Neural cell (in vitro differentiated cells): ENCODE results near the gene CLDN4. TPM values are rescaled to one million over a fixed set of nuclear protein-coding genes. Genes with fewer than 3 reads are reported as not detected.

Experiments
- H2AFZ ChIP-seq: fragments of 200-600, 300-800 bp; sonication (generic), shearing (Covaris generic); 2 replicates; pipeline ENCODE4 v1.6.0; 2014; ENCODE audit warnings: low read depth, mild to moderate bottlenecking, antibody characterized with exemption, low read length, moderate library complexity
- H3F3A ChIP-seq: fragments of 200-600 bp; shearing (Covaris generic); 2 replicates; pipeline ENCODE4 v1.6.1; 2016; ENCODE audit warnings: mild to moderate bottlenecking, moderate library complexity, mixed read lengths, antibody characterized with exemption, low read length; ENCODE audit not compliant: insufficient read depth, poor library complexity, severe bottlenecking
- H3K27ac ChIP-seq: fragments of 200-600, 300-800 bp; sonication (generic), shearing (Covaris generic); 2 replicates; pipeline ENCODE4 v1.5.1; 2014; ENCODE audit warnings: mild to moderate bottlenecking, low read length, moderate library complexity
- H3K27me3 ChIP-seq: fragments of 300-800, 200-600 bp; sonication (generic), shearing (Covaris generic); 2 replicates; pipeline ENCODE4 v1.6.0; 2014; ENCODE audit warnings: mild to moderate bottlenecking, low read depth, low read length, moderate library complexity; ENCODE audit not compliant: insufficient read depth
- H3K36me3 ChIP-seq: fragments of 300-800, 200-600 bp; sonication (generic), shearing (Covaris generic); 2 replicates; pipeline ENCODE4 v1.5.1; 2014; ENCODE audit warnings: mild to moderate bottlenecking, antibody characterized with exemption, low read length, moderate library complexity; ENCODE audit not compliant: insufficient read depth
- H3K4me2 ChIP-seq: fragments of 300-800, 200-600 bp; sonication (generic), shearing (Covaris generic); 2 replicates; pipeline ENCODE4 v1.6.0; 2014; ENCODE audit warnings: mild to moderate bottlenecking, low read length
- H3K4me3 ChIP-seq: fragments of 300-800, 200-600 bp; sonication (generic), shearing (Covaris generic); 2 replicates; pipeline ENCODE4 v1.5.1; 2014; ENCODE audit warnings: mild to moderate bottlenecking, low read length, moderate library complexity
- H3K79me2 ChIP-seq: fragments of 200-600 bp; shearing (Covaris generic); replicated peaks from 2 replicates; pipeline ENCODE4 v1.6.0; 2014; ENCODE audit warnings: mild to moderate bottlenecking, low read length, moderate library complexity; ENCODE audit not compliant: insufficient read depth
- H3K9ac ChIP-seq: fragments of 300-800, 200-600 bp; sonication (generic), shearing (Covaris generic); 2 replicates; pipeline ENCODE4 v1.6.1; 2016; ENCODE audit warnings: mild to moderate bottlenecking, low read length, mixed read lengths
- H3K9me2 ChIP-seq: fragments of 200-600 bp; shearing (Covaris generic); 2 replicates; pipeline ENCODE4 v1.6.1; 2016; ENCODE audit warnings: mild to moderate bottlenecking, low read length, mixed read lengths; ENCODE audit not compliant: insufficient read depth
- H3K9me3 ChIP-seq: fragments of 200-600, 300-800 bp; sonication (generic), shearing (Covaris generic); 2 replicates; pipeline ENCODE4 v1.6.1; 2016; ENCODE audit warnings: mild to moderate bottlenecking, mixed run types, low read length, moderate library complexity, mixed read lengths
- H4K20me1 ChIP-seq: fragments of 200-600 bp; shearing (Covaris generic); 2 replicates; pipeline ENCODE4 v1.6.1; 2016; ENCODE audit warnings: mild to moderate bottlenecking, mixed run types; ENCODE audit not compliant: insufficient read depth
- CTCF ChIP-seq: fragments of 450-650 bp; IDR thresholded peaks from 2 replicates; pipeline ENCODE4 v1.5.1; 2014; ENCODE audit warnings: antibody characterized with exemption, mild to moderate bottlenecking, moderate library complexity; ENCODE audit not compliant: poor library complexity, severe bottlenecking
- EP300 ChIP-seq: fragments of 450-650 bp; conservative IDR thresholded peaks from 2 replicates; pipeline ENCODE4 v1.6.1; 2014; ENCODE audit warnings: antibody characterized with exemption, mild to moderate bottlenecking, moderate library complexity; ENCODE audit not compliant: poor library complexity, severe bottlenecking
- EZH2 ChIP-seq: fragments of 200-600, 300-800 bp; shearing (Covaris generic), sonication (generic); IDR thresholded peaks from 2 replicates; pipeline ENCODE4 v1.6.1; 2014; ENCODE audit warnings: antibody characterized with exemption, low read length, borderline replicate concordance, mild to moderate bottlenecking; ENCODE audit not compliant: insufficient read depth, poor library complexity, severe bottlenecking
- MXI1 ChIP-seq: fragments of 450-650 bp; conservative IDR thresholded peaks from 2 replicates; pipeline ENCODE4 v1.6.1; 2014; ENCODE audit warnings: antibody characterized with exemption, mild to moderate bottlenecking; ENCODE audit not compliant: poor library complexity, severe bottlenecking
- RAD21 ChIP-seq: fragments of 450-650 bp; conservative IDR thresholded peaks from 2 replicates; pipeline ENCODE4 v1.6.1; 2014; ENCODE audit warnings: antibody characterized with exemption, mild to moderate bottlenecking, moderate library complexity
- REST ChIP-seq: IDR thresholded peaks from 2 replicates; pipeline ENCODE4 v1.6.1; 2012; ENCODE audit warnings: borderline replicate concordance
- SMC3 ChIP-seq: fragments of 450-650 bp; conservative IDR thresholded peaks from 2 replicates; pipeline ENCODE4 v1.6.1; 2014; ENCODE audit warnings: antibody characterized with exemption, mild to moderate bottlenecking, moderate library complexity; ENCODE audit not compliant: poor library complexity
- TAF1 ChIP-seq: IDR thresholded peaks from 2 replicates; pipeline ENCODE4 v1.6.1; 2012; ENCODE audit warnings: low read depth
- polyA plus RNA-seq: library from polyadenylated mRNA; depleted of rRNA; stranded (reverse); fragments of >200 nt; gene quantifications from 2 replicates; pipeline ENCODE4 v1.2.3, GENCODE V29; 2014

CLDN4 gene
- polyA plus RNA-seq, 1 donor from 2014 or later: 0.09 TPM

GRCh38 chr7:73881352-73882046 lies 50.7 kb downstream of the CLDN4 start:
- no peak overlapping the region for H3K27ac ChIP-seq
- H3K27me3 ChIP-seq: no peaks in the 10 kb centered on the region
- H3K4me2 ChIP-seq: no peak overlapping the region

DNA sequence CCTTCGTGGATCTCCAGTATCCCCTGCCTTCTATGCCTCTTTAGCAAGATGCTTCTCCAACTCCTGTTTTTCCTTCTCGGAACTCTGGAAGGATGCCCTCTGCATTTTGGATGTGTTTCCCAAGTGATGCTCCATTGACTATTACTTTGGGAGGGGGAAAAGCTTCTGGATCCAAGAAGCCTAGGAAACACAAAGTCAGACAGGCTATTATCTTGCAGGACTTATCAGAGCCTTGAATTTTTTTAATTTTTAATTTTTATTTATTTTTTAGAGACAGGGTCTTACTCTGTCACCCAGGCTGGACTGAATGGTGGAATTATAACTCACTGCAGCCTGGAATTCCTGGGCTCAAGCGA lies 51.2 kb downstream of the CLDN4 start:
- H3K36me3 ChIP-seq: no peaks in the 10 kb centered on the region
- no peak overlapping the region for H3K27ac ChIP-seq
- H3K4me2 ChIP-seq: no peak overlapping the region
- no peaks in the 10 kb centered on the region for H3K9me2 ChIP-seq
- no peaks in the 10 kb centered on the region for H3F3A ChIP-seq
- no peaks in the 10 kb centered on the region for H3K79me2 ChIP-seq
- no peak overlapping the region for H2AFZ ChIP-seq
- H3K9ac ChIP-seq: no peak overlapping the region
- H4K20me1 ChIP-seq: no peaks in the 10 kb centered on the region
- H3K4me3 ChIP-seq: no peak overlapping the region
- no peaks in the 10 kb centered on the region for H3K27me3 ChIP-seq
- no peaks in the 10 kb centered on the region for H3K9me3 ChIP-seq
- TF ChIP-seq CTCF (no peak), SMC3 (no peak), EZH2 (no peak), MXI1 (no peak), EP300 (no peak), TAF1 (no peak), RAD21 (no peak)

More at GRCh38 chr7:73881352-73882046, 50.7 kb downstream of the CLDN4 start:
- Histone ChIP-seq H3K36me3 (no peaks in the 10 kb centered on the region), H3K79me2 (no peaks in the 10 kb centered on the region), H4K20me1 (no peaks in the 10 kb centered on the region), H3K9ac (no peak overlapping the region), H3K4me3 (no peak overlapping the region), H3F3A (no peaks in the 10 kb centered on the region), H3K9me3 (no peaks in the 10 kb centered on the region), H2AFZ (no peak overlapping the region), H3K9me2 (no peaks in the 10 kb centered on the region)
- no peak for TF ChIP-seq CTCF
- no peak for TF ChIP-seq SMC3
- TF ChIP-seq REST: no peak
- TF ChIP-seq MXI1: no peak
- TF ChIP-seq EZH2: no peak
